ENCODE data around the gene NXPH1.

The NXPH1 gene

DNA sequence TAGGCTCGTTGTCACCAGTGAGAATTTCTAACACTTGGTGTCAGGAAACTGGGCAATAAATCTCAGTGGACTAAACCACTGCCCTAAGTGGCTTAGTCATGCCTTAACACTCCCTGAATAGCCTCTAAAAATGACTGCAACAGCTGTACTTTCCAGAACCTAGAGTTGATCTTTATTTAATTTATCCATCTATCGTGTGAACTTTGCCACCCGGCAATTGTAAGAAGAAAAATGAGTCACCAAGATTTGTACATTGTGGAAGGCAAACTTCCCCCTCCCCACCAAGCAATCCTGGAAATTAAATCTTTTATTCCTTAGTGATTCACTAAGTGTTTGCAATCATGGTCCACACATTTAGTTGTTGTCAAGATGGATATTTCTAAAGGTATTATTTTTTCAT is 47.1 kb downstream of the NXPH1 start:
- no peak overlapping the region for H3K4me3 ChIP-seq (ENCODE audit: low read depth, low read length)
- no peak for DNase-seq (ENCODE audit: low read depth)
- TF ChIP-seq, protein P1, sequence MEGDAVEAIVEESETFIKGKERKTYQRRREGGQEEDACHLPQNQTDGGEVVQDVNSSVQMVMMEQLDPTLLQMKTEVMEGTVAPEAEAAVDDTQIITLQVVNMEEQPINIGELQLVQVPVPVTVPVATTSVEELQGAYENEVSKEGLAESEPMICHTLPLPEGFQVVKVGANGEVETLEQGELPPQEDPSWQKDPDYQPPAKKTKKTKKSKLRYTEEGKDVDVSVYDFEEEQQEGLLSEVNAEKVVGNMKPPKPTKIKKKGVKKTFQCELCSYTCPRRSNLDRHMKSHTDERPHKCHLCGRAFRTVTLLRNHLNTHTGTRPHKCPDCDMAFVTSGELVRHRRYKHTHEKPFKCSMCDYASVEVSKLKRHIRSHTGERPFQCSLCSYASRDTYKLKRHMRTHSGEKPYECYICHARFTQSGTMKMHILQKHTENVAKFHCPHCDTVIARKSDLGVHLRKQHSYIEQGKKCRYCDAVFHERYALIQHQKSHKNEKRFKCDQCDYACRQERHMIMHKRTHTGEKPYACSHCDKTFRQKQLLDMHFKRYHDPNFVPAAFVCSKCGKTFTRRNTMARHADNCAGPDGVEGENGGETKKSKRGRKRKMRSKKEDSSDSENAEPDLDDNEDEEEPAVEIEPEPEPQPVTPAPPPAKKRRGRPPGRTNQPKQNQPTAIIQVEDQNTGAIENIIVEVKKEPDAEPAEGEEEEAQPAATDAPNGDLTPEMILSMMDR (IDR thresholded peaks at IDR 0.05; ENCODE audit: control insufficient read depth, extremely low read depth, insufficient read depth): no peak

DNA sequence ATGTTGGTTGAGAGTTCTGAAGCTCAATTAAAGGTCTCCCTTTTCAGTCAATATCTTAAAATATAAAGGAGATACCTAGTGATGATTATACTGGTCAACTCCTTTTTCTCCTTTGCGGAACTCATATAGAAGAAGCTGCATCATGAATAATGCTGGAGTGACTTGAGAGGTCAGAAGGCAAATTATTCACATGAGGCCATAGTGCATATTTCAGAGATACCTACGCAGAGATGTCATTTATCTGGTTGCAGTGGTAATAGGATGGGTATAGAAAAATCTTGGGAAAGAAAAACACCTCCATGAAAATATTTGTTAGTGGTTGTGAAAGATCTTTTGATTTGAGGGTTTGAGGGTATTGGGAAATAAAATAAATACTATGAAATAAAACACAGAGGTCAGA is 47.7 kb downstream of the NXPH1 start:
- DNase-seq (ENCODE audit: low read depth): no peak
- no peak overlapping the region for H3K4me3 ChIP-seq (ENCODE audit: low read depth, low read length)
- TF ChIP-seq, protein P1 (IDR thresholded peaks at IDR 0.05; ENCODE audit: control insufficient read depth, extremely low read depth, insufficient read depth): no peak

DNA sequence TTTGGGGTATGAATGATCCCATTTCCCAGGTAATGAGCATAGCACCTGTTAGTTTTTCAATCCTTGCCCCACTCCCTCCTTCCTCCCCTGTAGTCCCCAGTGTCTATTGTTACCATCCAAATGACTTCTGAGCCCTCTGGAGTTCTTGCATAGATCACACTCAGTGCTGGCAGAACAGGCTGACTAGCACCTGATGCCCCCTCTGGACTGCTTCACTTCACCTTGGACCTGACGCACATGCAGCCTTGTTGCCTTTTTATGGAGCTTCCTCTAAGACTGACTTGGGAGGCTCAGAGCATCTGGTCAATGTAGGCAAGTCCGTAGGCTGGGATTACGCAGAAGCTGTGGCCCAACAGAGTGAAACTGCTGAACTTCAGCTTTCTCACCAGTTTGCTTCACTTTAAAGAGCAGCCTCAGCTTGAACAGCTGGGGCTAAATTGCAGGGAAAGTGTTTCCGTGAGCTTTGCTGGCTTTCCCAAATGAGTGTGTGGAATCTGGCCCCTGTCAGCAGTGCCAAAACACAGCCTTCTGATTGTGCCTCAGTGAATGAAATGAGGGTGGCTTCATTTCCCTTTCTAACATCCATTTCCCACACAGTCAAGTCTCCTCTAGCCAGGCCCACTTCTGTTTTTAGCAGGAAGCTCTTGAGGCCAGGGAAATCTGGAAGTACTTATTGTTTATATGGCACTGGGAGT is 48.5 kb downstream of the NXPH1 start:
- no peak for DNase-seq (ENCODE audit: low read depth)
- no peak overlapping the region for H3K4me3 ChIP-seq (ENCODE audit: low read depth, low read length)
- TF ChIP-seq, protein P1 (IDR thresholded peaks at IDR 0.05; ENCODE audit: control insufficient read depth, extremely low read depth, insufficient read depth): no peak

DNA sequence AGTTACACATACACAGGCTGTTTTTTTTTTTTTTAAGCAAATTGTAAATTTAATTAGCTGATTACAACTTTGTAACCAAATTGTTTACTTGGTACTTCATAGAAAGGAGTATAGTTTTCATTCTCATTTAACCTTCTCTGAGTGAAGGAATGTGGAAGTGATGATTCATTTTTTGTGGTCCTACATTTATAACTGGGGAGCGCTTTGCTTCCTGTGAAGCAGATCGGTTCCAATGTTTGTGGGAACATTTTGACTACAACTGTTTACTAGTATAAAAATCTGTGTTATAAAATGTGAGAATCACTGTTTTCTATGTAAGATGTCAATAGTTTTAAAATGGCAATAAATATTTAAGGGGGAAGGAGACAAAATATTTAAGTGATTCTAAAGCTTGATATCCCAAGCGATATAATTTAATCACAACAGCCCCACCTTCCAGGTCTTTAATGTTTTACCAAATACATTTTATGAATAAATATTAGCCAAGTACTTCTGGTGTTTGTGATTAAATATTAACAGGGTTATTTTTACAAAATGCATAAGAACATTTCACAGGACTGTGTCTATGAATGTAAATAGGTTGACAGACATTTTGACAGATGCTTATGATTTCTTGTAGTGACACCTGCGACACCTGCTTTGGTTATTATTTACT is 57.1 kb downstream of the NXPH1 start:
- no peak for DNase-seq (ENCODE audit: low read depth)
- TF ChIP-seq, protein P1 (IDR thresholded peaks at IDR 0.05; ENCODE audit: control insufficient read depth, extremely low read depth, insufficient read depth): no peak
- H3K4me3 ChIP-seq (ENCODE audit: low read depth, low read length): no peak overlapping the region

DNA sequence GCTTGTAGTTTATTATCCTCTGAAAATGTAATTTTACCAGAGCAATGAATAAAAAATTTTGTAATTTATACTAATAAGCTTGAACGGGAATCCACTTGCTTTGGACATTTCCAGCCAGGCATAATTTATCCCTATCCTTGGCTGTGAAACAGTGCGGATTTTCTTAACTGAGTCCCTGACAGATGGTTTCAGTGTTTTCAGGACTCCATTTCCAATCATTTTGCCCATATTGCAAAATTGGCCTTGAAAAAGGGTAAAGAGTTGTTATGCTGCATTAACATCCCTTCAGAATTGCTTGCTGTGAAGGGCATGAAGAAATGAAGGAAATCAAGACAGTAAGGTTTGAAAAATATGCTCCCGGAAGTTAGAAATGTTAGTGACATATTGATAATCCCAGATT is 57.7 kb downstream of the NXPH1 start:
- TF ChIP-seq, protein P1 (IDR thresholded peaks at IDR 0.05; ENCODE audit: control insufficient read depth, extremely low read depth, insufficient read depth): no peak
- H3K4me3 ChIP-seq (ENCODE audit: low read depth, low read length): no peak overlapping the region
- DNase-seq (ENCODE audit: low read depth): no peak

DNA sequence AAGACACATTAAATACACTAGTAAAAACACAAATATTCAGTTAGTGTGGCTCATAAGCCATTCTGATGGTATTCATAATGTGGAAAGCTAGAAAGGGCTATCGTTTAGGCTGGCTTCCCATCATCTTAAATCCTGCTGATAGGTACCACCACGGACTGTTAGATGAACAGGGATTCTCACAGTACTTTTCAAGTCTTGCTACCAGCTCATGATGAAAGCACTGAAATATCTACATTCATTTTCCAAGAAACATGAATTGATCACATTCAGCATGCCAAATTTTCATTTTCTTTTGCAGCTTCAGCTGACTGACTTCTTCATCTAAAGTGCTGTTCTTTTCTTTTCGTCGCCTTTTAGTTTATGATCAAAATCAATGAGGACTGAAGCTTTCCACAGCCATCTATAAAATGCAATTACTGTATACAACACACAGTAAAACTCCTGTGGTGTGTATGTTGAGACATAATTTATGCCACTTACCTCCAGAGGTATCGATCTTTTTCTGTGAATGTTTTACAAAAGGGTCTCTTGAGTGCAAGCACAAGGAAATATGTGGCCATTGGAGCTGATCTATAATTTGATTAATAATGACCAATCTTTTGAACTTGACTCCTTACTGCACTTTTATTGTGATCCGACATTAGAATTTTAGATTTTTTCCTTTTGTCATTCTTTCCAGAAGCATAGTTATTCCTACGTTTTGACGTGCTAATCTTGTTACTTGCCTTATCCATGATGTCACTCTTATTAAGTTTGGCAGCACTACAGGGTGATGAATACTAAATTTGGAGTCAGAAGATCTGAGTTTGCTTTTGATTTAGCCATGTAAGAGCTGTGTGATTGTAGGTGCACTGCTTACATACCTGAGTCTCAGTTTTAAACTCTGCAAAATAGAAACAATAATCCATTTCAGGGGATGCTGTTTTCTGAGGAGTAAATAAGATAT is 58.4 kb downstream of the NXPH1 start:
- H3K4me3 ChIP-seq (ENCODE audit: low read depth, low read length): no peak overlapping the region
- no peak for DNase-seq (ENCODE audit: low read depth)
- TF ChIP-seq, protein P1 (IDR thresholded peaks at IDR 0.05; ENCODE audit: control insufficient read depth, extremely low read depth, insufficient read depth): no peak

Data from LNCaP clone FGC (cell line).